Dedifferentiated amniotic fluid mesenchymal stem cell (primary cell): Measurements from ENCODE around the gene CLPTM1L.
"Not testable (repeated sequence)": the region's sequence is repeated elsewhere in the genome, so short reads cannot be mapped to it uniquely, and the experiment has no call there.

Experiments used
- DNase-seq: peaks from one replicate; pipeline ENCODE4 v3.0.0-alpha.2; 2016; ENCODE audit errors: extremely low spot score

The CLPTM1L gene

GRCh38 chr5:1278216-1278615, 66.7 kb downstream of the CLPTM1L start:
- DNase-seq = no peak

GRCh38 chr5:1277781-1278180, 67.1 kb downstream of the CLPTM1L start:
- no peak for DNase-seq

GRCh38 chr5:1277331-1277730, 67.6 kb downstream of the CLPTM1L start:
- DNase-seq = no peak

- no peak for DNase-seq
Observed at GRCh38 chr5:1276930-1277329, 68.0 kb downstream of the CLPTM1L start.

- DNase-seq = not testable (repeated sequence)
Observed at GRCh38 chr5:1275397-1276391, 69.2 kb downstream of the CLPTM1L start.

- DNase-seq = no peak
Observed at GRCh38 chr5:1274471-1274870, 70.4 kb downstream of the CLPTM1L start.

GRCh38 chr5:1273745-1274144, 71.2 kb downstream of the CLPTM1L start:
- DNase-seq = no peak

- DNase-seq = no peak
Observed at GRCh38 chr5:1272201-1272600, 72.7 kb downstream of the CLPTM1L start.

GRCh38 chr5:1270933-1271914, 73.7 kb downstream of the CLPTM1L start:
- no peak for DNase-seq

GRCh38 chr5:1270426-1270825, 74.5 kb downstream of the CLPTM1L start:
- DNase-seq = no peak

- no peak for DNase-seq
Observed at GRCh38 chr5:1268666-1269065, 76.2 kb downstream of the CLPTM1L start.

- DNase-seq = no peak
Observed at GRCh38 chr5:1268056-1268455, 76.8 kb downstream of the CLPTM1L start.
